Tibial artery (tissue), 4 donors: ENCODE data around the gene RAE1.

Experiments
- DNase-seq, 2 donors: peaks; one replicate each; pipeline ENCODE4 v3.0.0-alpha.2; 2019
- H3K27ac ChIP-seq, 2 donors: fragments of 200-600 bp; sonication (generic) in 1 of 2; 1 replicate in 1 of 2; 2 replicates in 1 of 2; pipeline ENCODE4 v1.5.1; 2018 to 2019; ENCODE audit warnings: mild to moderate bottlenecking in 1 of 2
- H3K27me3 ChIP-seq, 2 donors: fragments of 200-600 bp; sonication (generic) in 1 of 2; one replicate each; pipeline versions ENCODE4 v1.5.1 to v1.6.0; 2016 to 2019
- H3K36me3 ChIP-seq, 3 donors: fragments of 200-600 bp; sonication (generic) in 2 of 3; one replicate each; pipeline ENCODE4 v1.5.1; 2016 to 2019; ENCODE audit warnings: mild to moderate bottlenecking in 2 of 3
- H3K4me1 ChIP-seq, 4 donors: fragments of 200-600 bp; sonication (generic) in 2 of 4; 1 replicate in 3 of 4; 2 replicates in 1 of 4; pipeline ENCODE4 v1.5.1; 2016 to 2019
- H3K4me3 ChIP-seq, 2 donors: fragments of 200-600 bp; sonication (generic) in 1 of 2; 1 replicate in 1 of 2; 2 replicates in 1 of 2; pipeline ENCODE4 v1.5.1; 2018 to 2019; ENCODE audit warnings: mild to moderate bottlenecking in 2 of 2
- H3K9me3 ChIP-seq, 3 donors: fragments of 200-600 bp; sonication (generic) in 1 of 3; one replicate each; pipeline ENCODE4 v1.5.1; 2016 to 2019
- intact Hi-C: fragments of 100-400 bp; cut with DNase I; formaldehyde crosslinking; loops from one replicate; pipeline ENCODE4 v1.15.0; 2023; ENCODE audit warnings: low total_unique reads
- TF ChIP-seq, protein P1 (sequence below), 2 experiments: fragments of 200-600 bp in 1 of 2; fragments of 450-650 bp in 1 of 2; IDR thresholded peaks; one replicate each; pipeline ENCODE4 v1.5.1; 2017 to 2019; ENCODE audit warnings: antibody characterized with exemption in 2 of 2, mild to moderate bottlenecking in 1 of 2, moderate library complexity in 1 of 2

The RAE1 gene

DNA sequence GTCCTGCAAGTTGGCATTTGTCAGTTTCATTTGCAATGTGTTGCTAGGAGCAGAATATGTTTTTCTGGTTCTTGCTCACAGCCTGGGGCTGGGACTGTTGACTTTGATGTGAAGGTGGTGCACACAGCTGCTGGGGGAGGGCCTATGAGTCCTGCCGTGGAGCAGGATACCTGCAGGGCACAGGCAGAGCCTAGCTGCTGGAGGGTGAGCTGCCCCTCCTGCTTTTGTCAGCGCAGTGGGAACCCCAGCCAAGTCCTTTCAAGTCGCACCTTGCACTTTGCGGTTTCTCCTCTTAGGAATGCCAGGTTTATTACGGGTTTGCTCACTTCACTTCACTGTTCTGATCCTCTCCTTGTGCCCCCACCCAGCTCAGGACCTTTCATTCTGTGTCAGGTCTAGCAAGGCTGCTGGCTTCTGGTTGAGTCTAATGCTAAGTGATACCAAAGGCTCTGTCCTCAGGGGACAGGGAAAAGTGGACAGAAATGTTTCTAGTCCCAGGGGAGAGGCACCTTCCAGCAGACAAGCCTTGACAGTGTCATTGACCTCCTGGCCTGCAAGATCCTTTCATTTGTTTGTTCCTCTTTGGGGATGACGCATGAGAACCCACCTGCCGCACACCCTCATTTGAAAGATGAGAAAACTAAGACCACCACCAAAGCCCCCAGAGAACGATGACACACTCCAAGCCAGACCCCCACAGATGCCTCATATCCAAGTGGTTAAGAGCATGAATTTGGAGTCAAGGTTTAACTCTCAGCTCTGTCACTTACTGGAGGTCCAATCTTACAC lies 24.2 kb upstream of the RAE1 start:
- Histone ChIP-seq H3K9me3 (no peaks in the 10 kb centered on the region), H3K4me1 (no peaks in the 10 kb centered on the region), H3K27ac (no peak overlapping the region), H3K4me3 (no peak overlapping the region), H3K36me3 (no peaks in the 10 kb centered on the region), H3K27me3 (peaks cover 0 to 41% of the 10 kb centered on the region in 2 donors)
- intact Hi-C loops, result no loop called here
- DNase-seq, result no peak
- TF ChIP-seq, protein P1, sequence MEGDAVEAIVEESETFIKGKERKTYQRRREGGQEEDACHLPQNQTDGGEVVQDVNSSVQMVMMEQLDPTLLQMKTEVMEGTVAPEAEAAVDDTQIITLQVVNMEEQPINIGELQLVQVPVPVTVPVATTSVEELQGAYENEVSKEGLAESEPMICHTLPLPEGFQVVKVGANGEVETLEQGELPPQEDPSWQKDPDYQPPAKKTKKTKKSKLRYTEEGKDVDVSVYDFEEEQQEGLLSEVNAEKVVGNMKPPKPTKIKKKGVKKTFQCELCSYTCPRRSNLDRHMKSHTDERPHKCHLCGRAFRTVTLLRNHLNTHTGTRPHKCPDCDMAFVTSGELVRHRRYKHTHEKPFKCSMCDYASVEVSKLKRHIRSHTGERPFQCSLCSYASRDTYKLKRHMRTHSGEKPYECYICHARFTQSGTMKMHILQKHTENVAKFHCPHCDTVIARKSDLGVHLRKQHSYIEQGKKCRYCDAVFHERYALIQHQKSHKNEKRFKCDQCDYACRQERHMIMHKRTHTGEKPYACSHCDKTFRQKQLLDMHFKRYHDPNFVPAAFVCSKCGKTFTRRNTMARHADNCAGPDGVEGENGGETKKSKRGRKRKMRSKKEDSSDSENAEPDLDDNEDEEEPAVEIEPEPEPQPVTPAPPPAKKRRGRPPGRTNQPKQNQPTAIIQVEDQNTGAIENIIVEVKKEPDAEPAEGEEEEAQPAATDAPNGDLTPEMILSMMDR (IDR thresholded peaks at IDR 0.05), result no peak

DNA sequence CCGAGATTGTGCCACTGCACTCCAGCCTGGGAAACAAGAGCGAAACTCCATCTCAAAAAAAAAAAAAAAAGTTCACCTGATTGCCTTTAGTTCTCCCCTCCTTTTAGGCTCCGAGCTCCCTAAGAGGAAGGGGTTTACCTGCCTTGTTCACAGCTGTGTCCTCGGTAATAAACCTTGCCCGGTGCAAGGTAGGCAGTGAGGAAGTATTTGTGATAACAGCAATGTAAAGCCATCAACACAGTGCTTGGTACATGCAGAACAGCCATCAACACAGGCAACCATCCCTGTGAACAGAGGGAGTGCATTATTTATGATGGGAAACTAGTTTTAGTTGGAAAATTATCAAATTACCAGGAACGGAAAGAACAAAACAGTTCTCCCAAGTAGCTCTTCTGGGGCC lies 23.2 kb upstream of the RAE1 start:
- no peaks in the 10 kb centered on the region for H3K4me1 ChIP-seq

GRCh38 chr20:57329608-57330221 lies 21.3 kb upstream of the RAE1 start, which contains the start of gene SPO11:
Gene SPO11 (plus strand): TSS chr20:57329803. CDS start chr20:57329868, 65 bp downstream.
- Histone ChIP-seq H3K4me3 (no peak within 1 kb of the TSS), H3K27me3 (peaks cover 0 to 35% of the 10 kb centered on the region in 2 donors), H3K27ac (no peak within 1 kb of the TSS), H3K4me1 (no peaks in the 10 kb centered on the region), H3K36me3 (no peaks in the 10 kb centered on the region), H3K9me3 (no peaks in the 10 kb centered on the region)
- intact Hi-C loops, result no loop called here
- no peak for DNase-seq
- TF ChIP-seq, protein P1 (IDR thresholded peaks at IDR 0.05), result no peak

More for the DNA sequence above, 23.2 kb upstream of the RAE1 start:
- no peak for DNase-seq
- Histone ChIP-seq H3K4me3 (no peak overlapping the region), H3K27ac (no peak overlapping the region), H3K9me3 (no peaks in the 10 kb centered on the region), H3K36me3 (no peaks in the 10 kb centered on the region), H3K27me3 (peaks cover 0 to 40% of the 10 kb centered on the region in 2 donors)
- intact Hi-C loops, result no loop called here
- TF ChIP-seq, protein P1 (IDR thresholded peaks at IDR 0.05), result no peak

GRCh38 chr20:57330998-57331397 lies 20.1 kb upstream of the RAE1 start:
- H3K27me3 ChIP-seq, result peaks cover 0 to 30% of the 10 kb centered on the region in 2 donors
- H3K4me3 ChIP-seq, result no peak overlapping the region
- DNase-seq, result no peak
- no peak overlapping the region for H3K27ac ChIP-seq
- TF ChIP-seq, protein P1 (IDR thresholded peaks at IDR 0.05), result no peak
- no peaks in the 10 kb centered on the region for H3K36me3 ChIP-seq
- intact Hi-C loops, result no loop called here
- no peaks in the 10 kb centered on the region for H3K4me1 ChIP-seq
- H3K9me3 ChIP-seq, result no peaks in the 10 kb centered on the region

GRCh38 chr20:57332105-57333089 lies 18.7 kb upstream of the RAE1 start:
- no peak overlapping the region for H3K27ac ChIP-seq
- no peaks in the 10 kb centered on the region for H3K36me3 ChIP-seq
- TF ChIP-seq, protein P1 (IDR thresholded peaks at IDR 0.05), result no peak
- no peak overlapping the region for H3K4me3 ChIP-seq
- H3K9me3 ChIP-seq, result no peaks in the 10 kb centered on the region
- intact Hi-C loops, result no loop called here
- peaks cover 0 to 26% of the 10 kb centered on the region in 2 donors for H3K27me3 ChIP-seq
- H3K4me1 ChIP-seq, result no peaks in the 10 kb centered on the region
- no peak for DNase-seq
